Keratinocyte (primary cell): Measurements from ENCODE around the gene APRT.

Experiments used
- CTCF ChIP-seq, 3 experiments: IDR thresholded peaks in 1 of 3; conservative IDR thresholded peaks in 1 of 3; optimal IDR thresholded peaks in 1 of 3; 2 replicates in 2 of 3; 3 replicates in 1 of 3; pipeline versions ENCODE3 to v1.5.1; 2011; ENCODE audit warnings: low read length in 3 of 3, mild to moderate bottlenecking in 3 of 3, moderate library complexity in 2 of 3, control low read depth in 1 of 3, inconsistent platforms in 1 of 3; ENCODE audit not compliant: insufficient read depth in 2 of 3; ENCODE audit errors: extremely low read depth in 1 of 3
- EZH2 ChIP-seq: IDR thresholded peaks from one replicate; pipeline ENCODE4 v1.6.1; 2012; ENCODE audit warnings: inconsistent platforms, mild to moderate bottlenecking, low read length, moderate library complexity

DNA sequence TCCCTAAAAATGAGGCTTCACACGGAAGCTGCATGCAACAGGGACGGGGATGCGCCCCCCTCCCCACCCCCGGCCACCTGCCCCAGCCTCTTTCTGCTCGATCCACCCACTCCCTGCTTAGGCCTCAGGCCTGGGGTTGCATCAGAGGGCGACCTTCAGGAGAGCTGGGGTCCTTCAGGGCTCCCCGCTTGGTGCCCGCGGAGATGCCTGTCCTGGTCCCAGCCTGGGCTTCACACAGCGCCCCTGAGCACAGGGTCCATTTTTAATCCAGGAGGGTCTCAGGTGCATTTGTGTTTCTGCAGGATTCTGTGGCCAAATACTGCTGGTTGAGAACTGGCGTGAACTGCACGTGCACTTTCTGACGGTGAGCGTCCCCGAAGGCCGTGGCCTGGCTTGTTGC, 7.4 kb upstream of the APRT start:
- TF ChIP-seq CTCF (optimal IDR thresholded peaks at IDR 0.05 in 1 of 3, IDR thresholded peaks at IDR 0.05 in 1 of 3, conservative IDR thresholded peaks at IDR 0.05 in 1 of 3; ENCODE audit: extremely low read depth in 1 of 3, insufficient read depth in 2 of 3, low read length in 3 of 3) (no peak), EZH2 (no peak)
